ENCODE results near the gene PNKD. TPM values are rescaled to one million over a fixed set of nuclear protein-coding genes. Genes with fewer than 3 reads are reported as not detected.

The PNKD gene
- total RNA-seq, 1 donor from 2014 or later, result 53.3 TPM

DNA sequence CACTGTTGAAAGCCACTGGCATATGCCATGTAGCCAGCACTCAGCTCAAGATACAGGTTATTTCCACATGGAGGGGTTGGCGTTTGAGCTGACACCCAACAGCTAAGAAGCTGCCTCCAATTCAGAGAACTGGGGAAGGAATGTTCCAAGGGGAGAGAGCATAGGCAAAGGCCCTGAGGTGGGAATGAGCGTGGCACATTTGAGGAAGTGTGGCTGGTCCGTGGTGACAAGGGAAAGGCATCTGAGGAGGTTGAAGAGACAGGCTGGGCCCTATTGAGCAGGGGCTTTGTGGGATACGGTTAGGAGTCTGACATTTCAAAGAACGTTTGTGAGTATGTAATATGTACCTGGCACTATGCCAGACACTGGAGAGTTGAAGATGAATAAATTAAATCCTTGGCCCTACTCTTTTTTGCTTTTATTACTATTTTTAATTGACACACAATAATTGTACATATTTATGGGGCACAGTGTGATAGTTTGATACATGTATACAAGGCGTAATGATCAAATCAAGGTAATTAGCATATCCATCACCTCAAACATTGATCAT lies 49.6 kb downstream of the PNKD start:
- TF ChIP-seq, protein P1, sequence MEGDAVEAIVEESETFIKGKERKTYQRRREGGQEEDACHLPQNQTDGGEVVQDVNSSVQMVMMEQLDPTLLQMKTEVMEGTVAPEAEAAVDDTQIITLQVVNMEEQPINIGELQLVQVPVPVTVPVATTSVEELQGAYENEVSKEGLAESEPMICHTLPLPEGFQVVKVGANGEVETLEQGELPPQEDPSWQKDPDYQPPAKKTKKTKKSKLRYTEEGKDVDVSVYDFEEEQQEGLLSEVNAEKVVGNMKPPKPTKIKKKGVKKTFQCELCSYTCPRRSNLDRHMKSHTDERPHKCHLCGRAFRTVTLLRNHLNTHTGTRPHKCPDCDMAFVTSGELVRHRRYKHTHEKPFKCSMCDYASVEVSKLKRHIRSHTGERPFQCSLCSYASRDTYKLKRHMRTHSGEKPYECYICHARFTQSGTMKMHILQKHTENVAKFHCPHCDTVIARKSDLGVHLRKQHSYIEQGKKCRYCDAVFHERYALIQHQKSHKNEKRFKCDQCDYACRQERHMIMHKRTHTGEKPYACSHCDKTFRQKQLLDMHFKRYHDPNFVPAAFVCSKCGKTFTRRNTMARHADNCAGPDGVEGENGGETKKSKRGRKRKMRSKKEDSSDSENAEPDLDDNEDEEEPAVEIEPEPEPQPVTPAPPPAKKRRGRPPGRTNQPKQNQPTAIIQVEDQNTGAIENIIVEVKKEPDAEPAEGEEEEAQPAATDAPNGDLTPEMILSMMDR (conservative IDR thresholded peaks at IDR 0.05; ENCODE audit: low read depth, low read length), result no peak
- no peak for DNase-seq (ENCODE audit: low read depth)
- H3K4me3 ChIP-seq (ENCODE audit: low read depth, low read length), result no peak overlapping the region

DNA sequence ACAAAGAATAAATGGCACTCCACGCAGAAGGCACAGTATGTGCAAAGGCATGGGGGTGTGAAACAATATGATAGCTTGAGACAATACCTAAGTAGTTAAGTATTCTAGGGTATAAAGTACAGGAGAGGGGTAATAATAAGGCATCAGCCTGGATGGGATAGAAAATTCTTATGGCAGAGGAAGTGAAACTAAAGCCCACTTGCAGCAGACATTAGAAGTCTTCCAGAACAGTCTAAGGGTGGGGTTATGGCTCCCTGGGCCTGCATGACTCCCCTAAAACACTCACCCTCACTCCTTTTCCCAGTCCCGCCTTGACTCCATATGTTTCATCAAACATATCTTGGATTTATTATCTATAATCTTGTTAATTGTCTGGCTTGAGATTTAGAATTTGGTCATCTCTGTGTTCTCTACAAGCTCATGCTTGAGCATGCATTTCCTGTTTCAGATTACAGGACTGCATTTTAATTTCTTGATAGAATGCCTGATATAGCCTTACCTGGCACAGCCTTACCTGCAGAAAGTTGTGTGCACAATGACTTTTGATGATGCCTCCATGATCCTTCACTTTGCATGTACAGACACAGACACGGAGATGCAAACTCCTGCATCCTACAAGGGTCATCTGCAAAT lies 50.5 kb downstream of the PNKD start:
- TF ChIP-seq, protein P1 (conservative IDR thresholded peaks at IDR 0.05; ENCODE audit: low read depth, low read length), result no peak
- no peak for DNase-seq (ENCODE audit: low read depth)
- no peak overlapping the region for H3K4me3 ChIP-seq (ENCODE audit: low read depth, low read length)

DNA sequence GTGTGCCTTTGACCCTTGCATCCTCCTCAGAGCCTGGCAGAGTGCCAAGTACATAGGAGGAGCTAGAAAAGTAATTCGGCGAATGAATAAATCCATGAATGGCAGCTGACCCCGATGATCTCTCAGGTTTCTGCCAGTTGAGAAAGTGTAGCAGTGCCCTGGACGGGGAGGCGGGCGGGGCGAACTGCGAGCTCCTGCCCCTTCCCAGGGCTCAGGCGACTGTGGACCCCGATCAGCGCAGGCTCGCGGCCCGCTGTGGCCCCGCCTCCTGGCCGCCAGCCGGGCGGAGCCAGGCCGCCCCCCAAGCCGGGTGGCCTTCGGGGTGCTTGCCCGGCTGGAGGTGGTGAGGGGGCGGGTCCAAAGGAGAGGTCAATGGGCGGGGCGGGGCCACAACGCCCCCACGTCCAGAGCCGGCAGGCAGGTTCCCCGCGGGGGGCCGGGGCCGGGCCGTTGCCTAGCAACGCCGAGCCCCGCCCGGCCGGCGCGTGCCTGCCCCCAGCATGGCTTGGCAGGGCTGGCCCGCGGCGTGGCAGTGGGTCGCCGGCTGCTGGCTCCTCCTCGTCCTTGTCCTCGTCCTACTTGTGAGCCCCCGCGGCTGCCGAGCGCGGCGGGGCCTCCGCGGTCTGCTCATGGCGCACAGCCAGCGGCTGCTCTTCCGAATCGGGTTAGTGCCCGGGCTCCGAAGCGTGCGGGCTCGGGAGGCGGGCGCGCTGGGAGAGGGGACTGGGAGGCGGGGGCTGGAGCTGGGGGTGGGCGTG lies 52.6 kb downstream of the PNKD start:
- peak; percentile 91 for DNase-seq (ENCODE audit: low read depth)
- H3K4me3 ChIP-seq (ENCODE audit: low read depth, low read length), result peak overlapping the region; percentile 71
- TF ChIP-seq, protein P1 (conservative IDR thresholded peaks at IDR 0.05; ENCODE audit: low read depth, low read length), result no peak

DNA sequence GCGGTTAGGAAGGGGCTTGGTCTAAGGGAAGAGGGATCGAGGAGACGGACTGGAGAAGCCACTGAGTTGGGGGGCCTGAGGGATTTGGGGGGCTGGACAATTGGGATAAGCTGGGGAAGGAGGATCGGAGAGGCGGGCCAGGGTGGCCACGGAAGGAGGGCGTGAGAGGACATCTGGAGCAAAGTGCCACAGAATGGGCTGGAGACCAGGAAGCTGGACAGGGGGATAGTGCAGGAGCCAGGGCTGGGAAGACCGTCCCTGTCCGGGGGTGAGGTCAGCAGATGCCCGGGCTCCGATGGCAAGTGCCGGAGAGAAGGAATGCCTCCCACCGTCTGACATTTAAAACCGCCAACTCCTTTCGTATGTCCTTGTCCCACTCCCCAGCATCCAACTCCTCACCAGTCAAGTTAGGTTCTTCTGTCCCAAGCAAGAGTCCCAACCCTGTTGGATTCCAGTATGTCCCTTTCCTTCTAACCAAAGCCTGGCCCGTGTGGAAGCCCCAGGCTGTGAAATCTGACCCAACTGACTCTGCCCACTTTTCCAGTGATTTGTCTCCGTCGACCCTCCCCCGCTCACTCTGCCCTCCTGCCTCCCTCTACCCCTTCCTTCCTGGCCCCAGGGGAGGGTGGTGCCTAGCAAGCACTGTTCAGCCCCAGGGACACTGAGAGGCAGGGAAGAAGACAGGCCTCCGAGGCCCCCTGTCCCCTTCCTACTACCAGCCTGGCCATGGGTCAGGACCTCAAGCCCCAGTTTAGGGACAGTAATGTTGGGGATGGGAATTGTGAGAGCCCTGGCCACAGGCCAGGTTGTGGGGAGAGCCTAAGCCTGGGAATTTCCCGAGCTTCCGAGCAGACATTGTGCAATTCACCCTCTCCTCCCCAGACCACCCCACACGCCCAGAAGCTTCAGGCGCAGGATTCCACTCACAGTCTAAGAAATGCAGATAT lies 53.5 kb downstream of the PNKD start:
- H3K4me3 ChIP-seq (ENCODE audit: low read depth, low read length), result peak overlapping the region; percentile 71
- TF ChIP-seq, protein P1 (conservative IDR thresholded peaks at IDR 0.05; ENCODE audit: low read depth, low read length), result no peak
- peak; percentile 59 for DNase-seq (ENCODE audit: low read depth)

DNA sequence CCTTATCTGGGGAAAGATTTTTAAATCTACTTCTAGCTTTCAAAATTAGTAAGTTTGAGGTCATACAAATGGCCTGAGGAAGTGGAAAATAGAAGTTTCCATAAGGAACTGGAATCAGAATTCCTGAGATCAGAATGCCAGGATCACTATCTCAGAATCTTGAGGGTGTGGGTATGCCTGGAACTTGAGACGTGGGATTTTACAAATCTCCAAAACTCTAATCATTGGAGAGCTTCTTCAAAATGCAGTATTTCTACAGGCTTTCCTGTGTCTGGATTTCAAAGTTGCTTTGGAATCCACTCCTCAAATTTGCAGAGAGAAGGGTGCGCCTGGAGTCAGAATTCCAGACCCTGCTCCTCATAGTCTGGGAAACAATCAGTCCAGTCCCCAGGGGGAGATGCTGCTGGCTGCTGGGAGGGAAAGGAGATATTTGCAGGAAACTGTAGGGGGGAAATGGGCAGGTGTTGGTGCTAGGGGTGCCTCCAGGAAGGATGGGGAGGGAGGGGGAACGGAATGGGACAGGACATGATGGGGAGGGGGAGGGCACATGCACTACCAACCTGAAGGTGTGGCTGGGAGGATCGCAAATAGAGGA lies 55.3 kb downstream of the PNKD start:
- TF ChIP-seq, protein P1 (conservative IDR thresholded peaks at IDR 0.05; ENCODE audit: low read depth, low read length), result no peak
- H3K4me3 ChIP-seq (ENCODE audit: low read depth, low read length), result no peak overlapping the region
- DNase-seq (ENCODE audit: low read depth), result no peak

DNA sequence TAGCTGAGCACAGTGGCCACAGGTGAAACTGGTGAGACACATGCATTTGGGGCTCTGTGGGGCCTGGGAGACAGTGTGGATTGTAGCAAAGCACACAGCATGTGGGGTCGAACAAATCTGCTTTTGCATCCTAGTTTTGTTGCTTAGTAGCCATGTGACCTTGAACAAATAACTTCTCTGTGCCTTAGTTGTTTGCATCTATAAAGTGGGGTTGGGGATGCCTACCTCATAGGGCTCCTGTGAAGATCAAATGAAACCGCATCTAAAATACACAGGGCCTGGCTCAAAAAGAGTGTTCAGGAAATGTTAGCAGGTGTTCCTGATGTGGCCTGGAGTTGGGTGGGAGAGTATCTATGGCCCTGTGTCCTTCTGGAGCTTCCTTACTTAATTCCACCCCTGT lies 56.0 kb downstream of the PNKD start:
- no peak for DNase-seq (ENCODE audit: low read depth)
- H3K4me3 ChIP-seq (ENCODE audit: low read depth, low read length), result no peak overlapping the region
- TF ChIP-seq, protein P1 (conservative IDR thresholded peaks at IDR 0.05; ENCODE audit: low read depth, low read length), result no peak
